ENCODE measurements around the gene TAC4.

- TF ChIP-seq CTCF (IDR thresholded peaks at IDR 0.05; ENCODE audit: poor library complexity) (no peak), EZH2phosphoT487 (IDR thresholded peaks at IDR 0.05; ENCODE audit: low read depth, severe bottlenecking, unreplicated experiment) (no peak), EZH2 (IDR thresholded peaks at IDR 0.05; ENCODE audit: borderline replicate concordance) (no peak)
Measured at GRCh38 chr17:49869038-49869374, 21.1 kb upstream of the TAC4 start.

Measured in hepatocyte (in vitro differentiated cells).